Neural cell (in vitro differentiated cells): ENCODE results near the gene SVBP. TPM values are rescaled to one million over a fixed set of nuclear protein-coding genes. Genes with fewer than 3 reads are reported as not detected.

Experiments
- H2AFZ ChIP-seq: fragments of 200-600, 300-800 bp; sonication (generic), shearing (Covaris generic); 2 replicates; pipeline ENCODE4 v1.6.0; 2014; ENCODE audit warnings: low read depth, mild to moderate bottlenecking, antibody characterized with exemption, low read length, moderate library complexity
- H3F3A ChIP-seq: fragments of 200-600 bp; shearing (Covaris generic); 2 replicates; pipeline ENCODE4 v1.6.1; 2016; ENCODE audit warnings: mild to moderate bottlenecking, moderate library complexity, mixed read lengths, antibody characterized with exemption, low read length; ENCODE audit not compliant: insufficient read depth, poor library complexity, severe bottlenecking
- H3K27ac ChIP-seq: fragments of 200-600, 300-800 bp; sonication (generic), shearing (Covaris generic); 2 replicates; pipeline ENCODE4 v1.5.1; 2014; ENCODE audit warnings: mild to moderate bottlenecking, low read length, moderate library complexity
- H3K27me3 ChIP-seq: fragments of 300-800, 200-600 bp; sonication (generic), shearing (Covaris generic); 2 replicates; pipeline ENCODE4 v1.6.0; 2014; ENCODE audit warnings: mild to moderate bottlenecking, low read depth, low read length, moderate library complexity; ENCODE audit not compliant: insufficient read depth
- H3K36me3 ChIP-seq: fragments of 300-800, 200-600 bp; sonication (generic), shearing (Covaris generic); 2 replicates; pipeline ENCODE4 v1.5.1; 2014; ENCODE audit warnings: mild to moderate bottlenecking, antibody characterized with exemption, low read length, moderate library complexity; ENCODE audit not compliant: insufficient read depth
- H3K4me2 ChIP-seq: fragments of 300-800, 200-600 bp; sonication (generic), shearing (Covaris generic); 2 replicates; pipeline ENCODE4 v1.6.0; 2014; ENCODE audit warnings: mild to moderate bottlenecking, low read length
- H3K4me3 ChIP-seq: fragments of 300-800, 200-600 bp; sonication (generic), shearing (Covaris generic); 2 replicates; pipeline ENCODE4 v1.5.1; 2014; ENCODE audit warnings: mild to moderate bottlenecking, low read length, moderate library complexity
- H3K79me2 ChIP-seq: fragments of 200-600 bp; shearing (Covaris generic); replicated peaks from 2 replicates; pipeline ENCODE4 v1.6.0; 2014; ENCODE audit warnings: mild to moderate bottlenecking, low read length, moderate library complexity; ENCODE audit not compliant: insufficient read depth
- H3K9ac ChIP-seq: fragments of 300-800, 200-600 bp; sonication (generic), shearing (Covaris generic); 2 replicates; pipeline ENCODE4 v1.6.1; 2016; ENCODE audit warnings: mild to moderate bottlenecking, low read length, mixed read lengths
- H3K9me2 ChIP-seq: fragments of 200-600 bp; shearing (Covaris generic); 2 replicates; pipeline ENCODE4 v1.6.1; 2016; ENCODE audit warnings: mild to moderate bottlenecking, low read length, mixed read lengths; ENCODE audit not compliant: insufficient read depth
- H3K9me3 ChIP-seq: fragments of 200-600, 300-800 bp; sonication (generic), shearing (Covaris generic); 2 replicates; pipeline ENCODE4 v1.6.1; 2016; ENCODE audit warnings: mild to moderate bottlenecking, mixed run types, low read length, moderate library complexity, mixed read lengths
- H4K20me1 ChIP-seq: fragments of 200-600 bp; shearing (Covaris generic); 2 replicates; pipeline ENCODE4 v1.6.1; 2016; ENCODE audit warnings: mild to moderate bottlenecking, mixed run types; ENCODE audit not compliant: insufficient read depth
- CTCF ChIP-seq: fragments of 450-650 bp; IDR thresholded peaks from 2 replicates; pipeline ENCODE4 v1.5.1; 2014; ENCODE audit warnings: antibody characterized with exemption, mild to moderate bottlenecking, moderate library complexity; ENCODE audit not compliant: poor library complexity, severe bottlenecking
- EP300 ChIP-seq: fragments of 450-650 bp; conservative IDR thresholded peaks from 2 replicates; pipeline ENCODE4 v1.6.1; 2014; ENCODE audit warnings: antibody characterized with exemption, mild to moderate bottlenecking, moderate library complexity; ENCODE audit not compliant: poor library complexity, severe bottlenecking
- EZH2 ChIP-seq: fragments of 200-600, 300-800 bp; shearing (Covaris generic), sonication (generic); IDR thresholded peaks from 2 replicates; pipeline ENCODE4 v1.6.1; 2014; ENCODE audit warnings: antibody characterized with exemption, low read length, borderline replicate concordance, mild to moderate bottlenecking; ENCODE audit not compliant: insufficient read depth, poor library complexity, severe bottlenecking
- MXI1 ChIP-seq: fragments of 450-650 bp; conservative IDR thresholded peaks from 2 replicates; pipeline ENCODE4 v1.6.1; 2014; ENCODE audit warnings: antibody characterized with exemption, mild to moderate bottlenecking; ENCODE audit not compliant: poor library complexity, severe bottlenecking
- POLR2AphosphoS5 ChIP-seq: IDR thresholded peaks from 2 replicates; pipeline ENCODE4 v1.6.1; 2012
- RAD21 ChIP-seq: fragments of 450-650 bp; conservative IDR thresholded peaks from 2 replicates; pipeline ENCODE4 v1.6.1; 2014; ENCODE audit warnings: antibody characterized with exemption, mild to moderate bottlenecking, moderate library complexity
- REST ChIP-seq: IDR thresholded peaks from 2 replicates; pipeline ENCODE4 v1.6.1; 2012; ENCODE audit warnings: borderline replicate concordance
- SMC3 ChIP-seq: fragments of 450-650 bp; conservative IDR thresholded peaks from 2 replicates; pipeline ENCODE4 v1.6.1; 2014; ENCODE audit warnings: antibody characterized with exemption, mild to moderate bottlenecking, moderate library complexity; ENCODE audit not compliant: poor library complexity
- TAF1 ChIP-seq: IDR thresholded peaks from 2 replicates; pipeline ENCODE4 v1.6.1; 2012; ENCODE audit warnings: low read depth
- polyA plus RNA-seq: library from polyadenylated mRNA; depleted of rRNA; stranded (reverse); fragments of >200 nt; gene quantifications from 2 replicates; pipeline ENCODE4 v1.2.3, GENCODE V29; 2014

The SVBP gene
- polyA plus RNA-seq, 1 donor from 2014 or later, result 231 TPM

- Histone ChIP-seq H3K9me3 (no peaks in the 10 kb centered on the region), H3K4me3 (no peak overlapping the region), H3K36me3 (no peaks in the 10 kb centered on the region), H3K79me2 (peaks cover 16% of the 10 kb centered on the region), H3K27me3 (no peaks in the 10 kb centered on the region), H3F3A (no peaks in the 10 kb centered on the region), H3K4me2 (no peak overlapping the region), H3K27ac (no peak overlapping the region), H2AFZ (no peak overlapping the region), H3K9me2 (no peaks in the 10 kb centered on the region), H3K9ac (no peak overlapping the region), H4K20me1 (no peaks in the 10 kb centered on the region)
- no peak for TF ChIP-seq POLR2AphosphoS5
- TF ChIP-seq TAF1, result no peak
- TF ChIP-seq CTCF, result no peak
- TF ChIP-seq MXI1, result no peak
- TF ChIP-seq EZH2, result no peak
- TF ChIP-seq SMC3, result no peak
- TF ChIP-seq REST, result no peak
- no peak for TF ChIP-seq EP300
- no peak for TF ChIP-seq RAD21
Measured at GRCh38 chr1:42844592-42845140, 27.5 kb upstream of the SVBP start.

GRCh38 chr1:42841440-42842147, 24.4 kb upstream of the SVBP start:
- Histone ChIP-seq H3F3A (no peaks in the 10 kb centered on the region), H3K79me2 (no peaks in the 10 kb centered on the region), H3K36me3 (no peaks in the 10 kb centered on the region), H3K27me3 (no peaks in the 10 kb centered on the region), H3K9ac (no peak overlapping the region), H2AFZ (no peak overlapping the region), H3K9me2 (no peaks in the 10 kb centered on the region), H3K4me2 (no peak overlapping the region), H3K9me3 (no peaks in the 10 kb centered on the region), H4K20me1 (no peaks in the 10 kb centered on the region), H3K4me3 (no peak overlapping the region), H3K27ac (no peak overlapping the region)
- no peak for TF ChIP-seq EZH2
- no peak for TF ChIP-seq SMC3
- no peak for TF ChIP-seq RAD21
- no peak for TF ChIP-seq REST
- no peak for TF ChIP-seq EP300
- no peak for TF ChIP-seq POLR2AphosphoS5
- TF ChIP-seq TAF1, result no peak
- TF ChIP-seq CTCF, result no peak
- no peak for TF ChIP-seq MXI1
